Left lung (tissue), 10 donors: ENCODE data around the gene AKAP1. TPM values are rescaled to one million over a fixed set of nuclear protein-coding genes. Genes with fewer than 3 reads are reported as not detected.

ENCODE experiments used
- ATAC-seq: fragments of 200-7000 bp; cut with Tn5 transposase; one replicate; pipeline ENCODE4 v1.9.1; 2020; ENCODE audit warnings: moderate library complexity
- DNase-seq, 4 donors: peaks; one replicate each; pipeline ENCODE4 v3.0.0-alpha.2; 2013 to 2020
- H3K27ac ChIP-seq, 2 donors: fragments of 200-600 bp; sonication (generic) in 1 of 2; one replicate each; pipeline versions ENCODE4 v1.5.0 to v1.8.0; 2020 to 2021
- H3K27me3 ChIP-seq, 2 donors: fragments of 200-600 bp; sonication (generic) in 1 of 2; one replicate each; pipeline versions ENCODE4 v1.5.0 to v1.8.0; 2020 to 2021
- H3K36me3 ChIP-seq, 2 donors: fragments of 200-600 bp; sonication (generic) in 1 of 2; one replicate each; pipeline versions ENCODE4 v1.5.0 to v1.8.0; 2020 to 2021
- H3K4me1 ChIP-seq, 2 donors: fragments of 200-600 bp; one replicate each; pipeline ENCODE4 v1.8.0; 2021
- H3K4me3 ChIP-seq, 2 donors: fragments of 200-600 bp; sonication (generic) in 1 of 2; one replicate each; pipeline versions ENCODE4 v1.5.0 to v1.8.0; 2020 to 2021; ENCODE audit warnings: mild to moderate bottlenecking in 1 of 2
- H3K9me3 ChIP-seq, 2 donors: fragments of 200-600 bp; sonication (generic) in 1 of 2; one replicate each; pipeline versions ENCODE4 v1.5.0 to v1.8.0; 2020 to 2021
- intact Hi-C, 2 donors: fragments of 100-400 bp; cut with DNase I; formaldehyde crosslinking; loops; one replicate each; pipeline versions ENCODE4 v1.11.2 to v1.14.2; 2022
- polyA plus RNA-seq, 6 donors: library from polyadenylated mRNA; unstranded; fragments of 120-200 nt; gene quantifications; one replicate each; pipeline ENCODE4 v1.2.1, GENCODE V29; 2013; ENCODE audit not compliant: insufficient read length in 6 of 6
- total RNA-seq, 2 donors: library from RNA; stranded (reverse); fragmentation: NEBNext Ultra II Directional; extraction: Animal tissue kit (Norgen Biotek cat#: 25700); gene quantifications; one replicate each; pipeline ENCODE4 v1.2.1, GENCODE V29; 2021
- TF ChIP-seq, protein P1 (sequence below), 2 donors: fragments of 200-600 bp; sonication (generic) in 1 of 2; IDR thresholded peaks; one replicate each; pipeline versions ENCODE4 v1.5.0 to v1.8.0; 2021; ENCODE audit warnings: antibody characterized with exemption in 2 of 2
- donor health status: DM: no; HTN: yes; CAD: no.
- donor health status: DM: no; HTN: no; CAD: no.

AKAP1 gene
- total and polyA plus RNA-seq, 8 donors: 39.5 to 51.6 (median 47.6) TPM

DNA sequence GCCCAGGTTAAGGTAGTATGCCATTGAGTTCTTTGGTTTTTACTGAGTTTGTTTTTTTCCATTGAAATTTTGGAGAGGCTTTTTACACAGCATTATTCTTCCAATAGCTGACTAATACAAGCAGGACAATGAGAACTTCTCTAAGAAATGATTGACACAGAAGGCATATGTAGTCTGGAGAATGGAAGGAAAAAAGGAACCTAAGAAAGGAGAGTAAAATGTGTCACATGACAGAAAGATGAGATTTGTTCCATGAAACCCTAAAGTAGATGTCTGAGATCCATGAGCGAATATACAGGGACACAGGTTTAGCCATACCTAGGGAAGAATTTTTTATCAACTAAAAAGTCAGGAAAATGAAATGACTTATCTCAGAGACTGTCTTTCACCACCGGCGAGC is 80.7 kb downstream of the AKAP1 start:
- no peak overlapping the region for H3K27ac ChIP-seq
- intact Hi-C loops: no loop called here
- no peaks in the 10 kb centered on the region for H3K36me3 ChIP-seq
- ATAC-seq (no peak), DNase-seq (no peak)
- no peak overlapping the region for H3K4me3 ChIP-seq
- H3K27me3 ChIP-seq: no peaks in the 10 kb centered on the region
- TF ChIP-seq, protein P1, sequence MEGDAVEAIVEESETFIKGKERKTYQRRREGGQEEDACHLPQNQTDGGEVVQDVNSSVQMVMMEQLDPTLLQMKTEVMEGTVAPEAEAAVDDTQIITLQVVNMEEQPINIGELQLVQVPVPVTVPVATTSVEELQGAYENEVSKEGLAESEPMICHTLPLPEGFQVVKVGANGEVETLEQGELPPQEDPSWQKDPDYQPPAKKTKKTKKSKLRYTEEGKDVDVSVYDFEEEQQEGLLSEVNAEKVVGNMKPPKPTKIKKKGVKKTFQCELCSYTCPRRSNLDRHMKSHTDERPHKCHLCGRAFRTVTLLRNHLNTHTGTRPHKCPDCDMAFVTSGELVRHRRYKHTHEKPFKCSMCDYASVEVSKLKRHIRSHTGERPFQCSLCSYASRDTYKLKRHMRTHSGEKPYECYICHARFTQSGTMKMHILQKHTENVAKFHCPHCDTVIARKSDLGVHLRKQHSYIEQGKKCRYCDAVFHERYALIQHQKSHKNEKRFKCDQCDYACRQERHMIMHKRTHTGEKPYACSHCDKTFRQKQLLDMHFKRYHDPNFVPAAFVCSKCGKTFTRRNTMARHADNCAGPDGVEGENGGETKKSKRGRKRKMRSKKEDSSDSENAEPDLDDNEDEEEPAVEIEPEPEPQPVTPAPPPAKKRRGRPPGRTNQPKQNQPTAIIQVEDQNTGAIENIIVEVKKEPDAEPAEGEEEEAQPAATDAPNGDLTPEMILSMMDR (IDR thresholded peaks at IDR 0.05): no peak
- H3K9me3 ChIP-seq: no peaks in the 10 kb centered on the region
- H3K4me1 ChIP-seq: no peaks in the 10 kb centered on the region

DNA sequence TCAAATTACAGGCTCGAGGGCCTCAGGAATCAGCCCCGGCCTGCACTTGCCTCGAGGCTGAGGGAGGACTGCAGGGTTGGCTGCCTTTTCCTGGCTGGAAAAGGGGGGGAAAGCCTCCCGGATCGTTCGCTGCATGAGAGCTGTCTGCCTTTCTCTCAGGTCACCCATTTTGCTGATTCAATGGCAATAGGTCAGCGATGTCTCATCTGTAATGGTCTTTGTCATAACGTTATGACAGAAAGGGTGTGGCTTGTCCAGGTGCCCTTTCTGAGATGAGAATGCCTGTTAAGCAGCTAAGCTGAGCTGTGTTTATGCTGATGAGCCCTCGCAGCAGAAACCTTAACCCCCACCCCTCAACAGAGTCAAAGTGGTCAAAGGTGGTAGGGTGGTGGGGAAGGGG is 81.8 kb downstream of the AKAP1 start:
- TF ChIP-seq, protein P1 (IDR thresholded peaks at IDR 0.05): no peak
- H3K27ac ChIP-seq: no peak overlapping the region
- H3K9me3 ChIP-seq: no peaks in the 10 kb centered on the region
- H3K27me3 ChIP-seq: no peaks in the 10 kb centered on the region
- H3K4me3 ChIP-seq: no peak overlapping the region
- DNase-seq: no peak
- ATAC-seq: no peak
- no peaks in the 10 kb centered on the region for H3K36me3 ChIP-seq
- no peaks in the 10 kb centered on the region for H3K4me1 ChIP-seq
- intact Hi-C loops: no loop called here

DNA sequence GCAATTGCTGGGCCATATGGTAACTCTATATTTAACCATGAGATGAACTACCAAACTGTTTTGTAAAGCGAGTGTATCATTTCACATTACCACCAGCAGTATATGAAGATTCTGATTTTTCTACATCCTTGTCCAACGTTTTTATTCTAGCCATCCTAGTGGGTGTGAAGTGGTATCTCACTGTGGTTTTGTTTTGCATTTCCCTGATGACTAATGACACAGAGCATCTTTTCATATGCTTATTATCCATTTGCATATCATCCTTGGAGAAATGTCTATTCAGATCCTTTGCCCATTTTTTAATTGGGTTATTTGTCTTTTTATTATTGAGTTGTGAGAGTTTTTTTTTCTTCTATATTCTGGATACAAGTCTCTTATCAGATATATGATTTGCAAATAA is 83.6 kb downstream of the AKAP1 start:
- intact Hi-C loops: no loop called here
- Histone ChIP-seq H3K4me1 (no peaks in the 10 kb centered on the region), H3K27me3 (peaks cover 0 to 4% of the 10 kb centered on the region in 2 donors), H3K27ac (no peak overlapping the region), H3K4me3 (no peak overlapping the region), H3K9me3 (no peaks in the 10 kb centered on the region), H3K36me3 (no peaks in the 10 kb centered on the region)
- DNase-seq (no peak), ATAC-seq (no peak)
- TF ChIP-seq, protein P1 (IDR thresholded peaks at IDR 0.05): no peak

DNA sequence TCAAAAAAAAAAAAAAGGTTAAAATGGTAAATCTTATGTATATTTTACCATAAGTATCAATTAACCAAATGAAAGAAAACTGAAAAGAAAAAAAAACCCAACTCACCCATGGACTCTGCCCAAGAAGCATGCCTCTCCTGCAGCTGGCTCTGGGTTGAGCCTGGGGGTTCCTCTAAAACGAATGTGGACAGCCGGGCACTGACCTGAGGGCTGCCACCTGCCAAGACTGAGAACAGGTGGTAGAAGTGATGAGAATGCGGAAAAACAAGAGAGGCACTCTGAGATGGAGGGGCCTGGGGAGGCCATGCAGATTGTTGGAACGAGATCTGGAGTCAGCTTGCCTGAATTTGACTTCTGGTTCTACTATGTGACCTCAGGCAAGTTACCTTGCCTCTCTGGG is 85.8 kb downstream of the AKAP1 start:
- no peak for ATAC-seq
- H3K36me3 ChIP-seq: no peaks in the 10 kb centered on the region
- no peak overlapping the region for H3K4me3 ChIP-seq
- no peak overlapping the region for H3K27ac ChIP-seq
- TF ChIP-seq, protein P1 (IDR thresholded peaks at IDR 0.05): no peak
- intact Hi-C loops: no loop called here
- no peaks in the 10 kb centered on the region for H3K9me3 ChIP-seq
- H3K4me1 ChIP-seq: no peaks in the 10 kb centered on the region
- DNase-seq: no peak
- peaks cover 0 to 4% of the 10 kb centered on the region in 2 donors for H3K27me3 ChIP-seq

Other genes with a start within 250 kb of the AKAP1 start
- gene TRIM25, start 171.2 kb upstream of the AKAP1 start, total RNA-seq: 100 to 1,000 TPM in 1 of 2 donors, 10 to 100 TPM in 1; 71.4 to 127 TPM
- 10 to 100 TPM; 42.3 to 55.3 (median 43.9) TPM for gene TRIM25, start 171.2 kb upstream of the AKAP1 start, polyA plus RNA-seq
- 10 to 100 TPM; 10.9 to 12.3 TPM for gene COIL, start 124.2 kb upstream of the AKAP1 start, total RNA-seq
- gene COIL, start 124.2 kb upstream of the AKAP1 start, polyA plus RNA-seq: 10 to 100 TPM; 26.6 to 33.8 (median 30.7) TPM
- gene SCPEP1, start 107.1 kb upstream of the AKAP1 start, total RNA-seq: 100 to 1,000 TPM; 117 to 120 TPM
- gene SCPEP1, start 107.1 kb upstream of the AKAP1 start, polyA plus RNA-seq: 10 to 100 TPM; 52.1 to 66.9 (median 56.8) TPM
- 10 to 100 TPM; 35.0 to 45.1 TPM for gene MSI2, start 171.3 kb downstream of the AKAP1 start, total RNA-seq
- 10 to 100 TPM; 39.9 to 49.5 (median 48.8) TPM for gene MSI2, start 171.3 kb downstream of the AKAP1 start, polyA plus RNA-seq